PC-9 (cell line): Measurements from ENCODE around the gene PHACTR3.

Experiments
- CTCF ChIP-seq: fragments of 200-600 bp; sonication (generic); conservative IDR thresholded peaks from 2 replicates; pipeline ENCODE4 v1.6.1; 2017; ENCODE audit warnings: mixed run types, antibody characterized with exemption, mild to moderate bottlenecking, moderate library complexity
- EZH2 ChIP-seq: fragments of 200-600 bp; sonication (generic); IDR thresholded peaks from 2 replicates; pipeline ENCODE4 v1.8.0; 2017; ENCODE audit warnings: antibody characterized with exemption, low read depth

- TF ChIP-seq CTCF = no peak
- no peak for TF ChIP-seq EZH2
Measured at GRCh38 chr20:59577037-59577808, 27.1 kb upstream of the PHACTR3 start.
